Brain microvascular endothelial cell (primary cell): Measurements from ENCODE around the gene GRHL3.

Experiments
- DNase-seq: peaks from one replicate; pipeline ENCODE4 v3.0.0-alpha.2; 2020
- H3K27ac ChIP-seq: fragments of 250-450 bp; sonication (Bioruptor Pico); 2 replicates; pipeline ENCODE4 v1.5.1; 2020; ENCODE audit warnings: mild to moderate bottlenecking, moderate library complexity
- H3K27me3 ChIP-seq: fragments of 250-450 bp; sonication (Bioruptor Pico); replicated peaks from 2 replicates; pipeline ENCODE4 v1.5.1; 2020; ENCODE audit warnings: mild to moderate bottlenecking
- H3K36me3 ChIP-seq: fragments of 250-450 bp; sonication (Bioruptor Pico); replicated peaks from 2 replicates; pipeline ENCODE4 v1.5.1; 2020; ENCODE audit warnings: mild to moderate bottlenecking
- H3K4me3 ChIP-seq: 2 replicates; pipeline ENCODE4 v1.5.1; 2011; ENCODE audit warnings: low read depth, mild to moderate bottlenecking, control low read depth, low read length, moderate library complexity
- CTCF ChIP-seq: IDR thresholded peaks from 2 replicates; pipeline ENCODE4 v1.5.1; 2011; ENCODE audit warnings: low read depth, mild to moderate bottlenecking, moderate library complexity, low read length, control low read depth, inconsistent platforms; ENCODE audit errors: missing control alignments
- in situ Hi-C: cut with HindIII; loops from 2 replicates; pipeline ENCODE4 v1.10.0; 2017; ENCODE audit warnings: low sequenced_read_pairs, low pct_ligation_motif_present

Gene GRHL3

GRCh38 chr1:24299901-24300300 is 19.3 kb upstream of the GRHL3 start:
- Histone ChIP-seq H3K4me3 (no peak overlapping the region), H3K27ac (no peak overlapping the region), H3K27me3 (peaks cover 14% of the 10 kb centered on the region), H3K36me3 (no peaks in the 10 kb centered on the region)
- no peak for DNase-seq
- in situ Hi-C loops, result no loop called here
- no peak for TF ChIP-seq CTCF

- peaks cover 18% of the 10 kb centered on the region for H3K27me3 ChIP-seq
Measured at GRCh38 chr1:24300971-24301784, 18.0 kb upstream of the GRHL3 start.

GRCh38 chr1:24301785-24302175 is 17.4 kb upstream of the GRHL3 start:
- in situ Hi-C loops, result no loop called here
- H3K36me3 ChIP-seq, result no peaks in the 10 kb centered on the region
- H3K27me3 ChIP-seq, result peaks cover 19% of the 10 kb centered on the region
- no peak overlapping the region for H3K27ac ChIP-seq
- no peak overlapping the region for H3K4me3 ChIP-seq
- TF ChIP-seq CTCF, result no peak
- DNase-seq, result no peak

More at GRCh38 chr1:24300971-24301784, 18.0 kb upstream of the GRHL3 start:
- H3K4me3 ChIP-seq, result no peak overlapping the region
- TF ChIP-seq CTCF, result no peak
- no peak overlapping the region for H3K27ac ChIP-seq
- in situ Hi-C loops, result no loop called here
- no peaks in the 10 kb centered on the region for H3K36me3 ChIP-seq
- no peak for DNase-seq

- no peak for TF ChIP-seq CTCF
- DNase-seq, result no peak
- in situ Hi-C loops, result no loop called here
- H3K4me3 ChIP-seq, result no peak overlapping the region
- H3K36me3 ChIP-seq, result no peaks in the 10 kb centered on the region
- no peak overlapping the region for H3K27ac ChIP-seq
- H3K27me3 ChIP-seq, result peaks cover 19% of the 10 kb centered on the region
Measured at GRCh38 chr1:24302209-24302611, 16.9 kb upstream of the GRHL3 start.

- TF ChIP-seq CTCF, result no peak
- Histone ChIP-seq H3K36me3 (no peaks in the 10 kb centered on the region), H3K27me3 (peaks cover 13% of the 10 kb centered on the region), H3K4me3 (no peak overlapping the region), H3K27ac (no peak overlapping the region)
- in situ Hi-C loops, result no loop called here
- DNase-seq, result no peak
Measured at GRCh38 chr1:24303600-24303999, 15.6 kb upstream of the GRHL3 start.

- no peak overlapping the region for H3K27ac ChIP-seq
- H3K4me3 ChIP-seq, result no peak overlapping the region
- no peak for DNase-seq
- peak; percentile 24 for TF ChIP-seq CTCF
- no peaks in the 10 kb centered on the region for H3K36me3 ChIP-seq
- in situ Hi-C loops, result no loop called here
- H3K27me3 ChIP-seq, result peaks cover 10% of the 10 kb centered on the region
Measured at GRCh38 chr1:24304763-24305162, 14.4 kb upstream of the GRHL3 start.
